Hippocampal formation (tissue), 2 donors: ENCODE results near the gene AMHR2.
A peak's percentile ranks its signal among the peaks of the same experiment; 100 is the strongest.
"Not testable (repeated sequence)": the region's sequence is repeated elsewhere in the genome, so short reads cannot be mapped to it uniquely, and the experiment has no call there.

ENCODE experiments used
- DNase-seq, 2 donors: peaks; one replicate each; lab custom pipeline; 2025; lab: John Stamatoyannopoulos, UW

Gene AMHR2

DNA sequence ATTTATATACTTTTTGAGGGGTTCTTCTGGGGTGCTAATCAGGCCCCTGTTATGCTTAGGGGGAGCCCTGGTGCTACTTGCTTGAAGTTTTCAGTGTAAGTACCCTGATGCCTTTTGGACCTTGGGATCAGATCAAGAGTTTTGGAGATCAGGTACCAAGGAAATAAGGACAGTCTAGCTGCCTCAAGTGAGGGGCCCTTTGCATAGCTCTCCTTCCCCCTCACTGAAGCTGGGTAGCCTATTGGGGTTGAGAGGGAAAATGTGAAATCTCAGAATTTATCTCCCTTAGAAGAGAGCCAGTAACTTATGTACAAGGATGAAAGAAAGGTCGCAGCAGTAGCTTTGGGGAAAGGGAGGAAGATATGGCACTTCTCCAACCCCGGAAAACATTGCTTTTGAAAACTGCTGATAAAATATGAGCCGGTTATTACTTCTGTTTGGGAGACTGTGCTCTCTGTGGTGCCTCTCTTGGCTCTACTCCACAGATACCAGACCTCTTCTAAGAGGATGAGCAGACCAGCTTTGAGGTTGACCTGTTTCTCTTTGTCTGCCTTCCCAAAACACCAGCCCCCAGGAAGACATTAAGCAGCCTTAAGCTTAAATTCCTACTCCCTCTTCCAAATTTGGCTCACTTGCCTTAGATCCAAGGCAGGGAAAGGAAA is 8.8 kb upstream of the AMHR2 start:
- DNase-seq = no peak

DNA sequence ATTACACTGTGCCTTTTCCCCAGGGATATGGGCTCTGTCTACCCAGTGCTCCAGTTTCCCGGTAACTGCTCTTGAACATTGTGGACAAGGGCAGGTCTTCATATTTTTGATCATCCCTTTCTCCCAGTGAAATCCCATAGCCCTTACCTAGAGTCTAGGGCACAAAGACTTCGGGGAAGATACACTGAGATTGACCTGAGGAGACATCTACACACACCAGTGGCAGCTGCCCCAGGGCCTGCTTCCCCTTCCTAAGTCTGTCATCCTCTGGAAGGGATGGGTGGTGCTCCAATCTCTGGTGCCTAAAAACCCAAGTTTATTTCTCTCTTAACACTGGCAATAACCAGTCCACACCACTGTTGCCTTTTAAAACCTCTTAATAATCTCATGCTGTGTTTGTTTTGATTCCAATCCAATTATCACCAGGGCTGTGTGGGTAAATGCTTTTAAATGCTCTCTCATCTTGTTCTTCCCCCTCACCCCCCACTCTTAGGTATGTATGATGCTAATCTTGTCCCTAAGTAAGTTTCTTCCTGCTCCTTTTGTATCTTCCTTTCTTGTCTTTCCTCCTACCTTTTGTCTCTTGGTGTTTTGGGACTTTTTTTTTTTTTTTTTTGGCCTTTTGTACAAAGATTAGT is 7.8 kb upstream of the AMHR2 start:
- not testable (repeated sequence) for DNase-seq

GRCh38 chr12:53417291-53417816 is 6.3 kb upstream of the AMHR2 start:
- DNase-seq = not testable (repeated sequence)

DNA sequence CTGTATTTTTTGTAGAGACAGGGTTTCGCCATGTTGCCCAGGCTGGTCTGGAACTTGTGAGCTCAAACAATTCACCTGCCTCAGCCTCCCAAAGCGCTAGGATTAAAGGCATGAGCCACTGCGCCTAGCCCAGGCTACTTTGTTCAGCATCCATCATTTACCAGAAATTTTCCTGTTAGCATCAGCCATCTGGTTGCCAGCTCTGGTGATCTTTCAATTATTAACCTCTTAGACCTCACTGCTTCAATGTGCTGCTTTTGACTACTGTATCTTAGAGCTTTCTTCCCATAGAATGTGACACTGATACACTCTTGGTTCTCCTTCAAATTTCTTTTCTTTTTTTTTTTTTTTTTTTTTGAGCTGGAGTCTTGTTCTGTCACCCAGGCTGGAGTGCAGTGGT is 5.4 kb upstream of the AMHR2 start:
- no peak for DNase-seq

DNA sequence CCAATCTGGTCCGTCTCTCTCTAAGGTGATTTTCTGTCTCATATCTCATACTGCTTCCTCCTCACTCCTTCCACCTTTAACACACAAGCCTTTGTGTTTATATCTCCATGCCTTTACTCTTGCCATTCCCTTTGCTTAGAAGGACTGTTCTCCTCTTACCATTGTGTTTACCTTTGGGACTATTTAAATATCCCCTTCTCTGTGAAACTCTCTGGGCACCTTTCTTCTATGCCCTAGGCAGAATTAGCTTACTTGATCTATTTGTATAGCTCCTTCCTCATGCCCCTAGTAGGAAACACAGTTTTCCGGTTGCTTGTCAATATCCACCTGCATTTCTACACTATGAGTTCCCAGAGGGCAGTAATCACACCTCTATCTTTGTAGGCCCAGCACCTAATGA is 3.9 kb upstream of the AMHR2 start:
- DNase-seq = no peak

DNA sequence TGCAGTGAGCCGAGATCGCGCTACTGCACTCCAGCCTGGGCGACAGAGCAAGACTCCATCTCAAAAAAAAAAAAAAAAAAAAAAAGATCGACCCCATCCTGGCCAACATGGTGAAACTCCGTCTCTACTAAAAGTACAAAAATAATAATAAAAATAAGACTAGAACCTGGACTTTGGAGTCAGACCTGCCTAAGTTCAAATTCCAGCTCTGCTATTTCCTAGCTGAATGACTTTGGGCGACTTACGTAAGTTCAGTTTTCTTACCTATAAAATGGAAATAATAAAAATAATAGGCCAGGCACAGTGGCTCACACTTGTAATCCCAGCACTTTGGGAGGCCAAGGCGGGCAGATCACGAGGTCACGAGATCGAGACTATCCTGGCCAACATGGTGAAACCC is 1.4 kb upstream of the AMHR2 start:
- not testable (repeated sequence) for DNase-seq

DNA sequence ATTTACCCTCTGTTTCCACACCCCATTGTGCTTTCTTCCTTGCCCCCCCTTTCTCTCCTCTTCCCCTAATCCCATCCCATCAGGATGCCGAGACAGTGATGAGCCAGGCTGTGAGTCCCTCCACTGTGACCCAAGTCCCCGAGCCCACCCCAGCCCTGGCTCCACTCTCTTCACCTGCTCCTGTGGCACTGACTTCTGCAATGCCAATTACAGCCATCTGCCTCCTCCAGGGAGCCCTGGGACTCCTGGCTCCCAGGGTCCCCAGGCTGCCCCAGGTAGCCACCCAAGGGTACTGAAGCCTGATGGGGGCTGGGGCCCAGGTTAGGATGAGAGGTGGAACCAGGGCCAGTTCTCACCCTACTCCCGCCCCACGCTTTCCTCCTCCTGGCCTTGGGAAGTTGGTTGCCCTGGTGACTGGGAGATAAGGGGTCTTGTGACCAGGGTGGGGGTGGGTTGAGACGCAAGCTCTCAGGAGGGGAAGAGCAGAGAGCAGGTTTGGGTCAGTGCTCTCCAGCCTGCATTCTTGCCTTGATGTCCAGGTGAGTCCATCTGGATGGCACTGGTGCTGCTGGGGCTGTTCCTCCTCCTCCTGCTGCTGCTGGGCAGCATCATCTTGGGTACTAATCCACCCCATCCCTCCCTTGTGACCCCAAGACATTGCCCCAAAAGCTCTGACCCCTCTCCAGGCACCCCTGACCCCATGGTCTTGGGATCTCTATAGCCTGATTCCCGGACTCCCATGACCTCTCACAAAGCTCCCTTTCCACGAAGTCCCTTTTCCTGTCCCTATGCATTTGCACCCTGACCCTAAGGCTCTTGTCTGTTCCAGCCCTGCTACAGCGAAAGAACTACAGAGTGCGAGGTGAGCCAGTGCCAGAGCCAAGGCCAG is 1.2 kb downstream of the AMHR2 start:
- DNase-seq = no peak

DNA sequence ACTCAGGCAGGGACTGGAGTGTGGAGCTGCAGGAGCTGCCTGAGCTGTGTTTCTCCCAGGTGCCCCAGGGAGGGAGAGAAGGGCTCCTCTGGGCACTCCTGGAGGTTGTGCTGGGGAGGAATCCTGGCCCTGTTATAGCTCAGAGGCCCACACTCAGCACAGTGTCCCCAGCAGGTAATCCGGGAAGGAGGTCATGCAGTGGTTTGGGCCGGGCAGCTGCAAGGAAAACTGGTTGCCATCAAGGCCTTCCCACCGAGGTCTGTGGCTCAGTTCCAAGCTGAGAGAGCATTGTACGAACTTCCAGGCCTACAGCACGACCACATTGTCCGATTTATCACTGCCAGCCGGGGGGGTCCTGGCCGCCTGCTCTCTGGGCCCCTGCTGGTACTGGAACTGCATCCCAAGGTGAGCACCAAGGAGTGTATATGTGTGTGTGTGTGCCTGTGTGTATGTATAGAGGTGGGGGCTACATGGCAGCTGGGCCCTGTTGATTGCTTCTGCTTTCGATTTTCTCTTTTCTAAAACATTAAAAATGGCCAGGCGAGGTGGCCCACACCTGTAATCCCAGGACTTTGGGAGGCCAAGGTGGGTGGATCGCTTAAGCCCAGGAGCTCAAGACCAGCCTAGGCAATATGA is 2.0 kb downstream of the AMHR2 start:
- DNase-seq = no peak

- DNase-seq = no peak
Observed at GRCh38 chr12:53427905-53428594, 4.4 kb downstream of the AMHR2 start.

GRCh38 chr12:53428741-53429140 is 5.1 kb downstream of the AMHR2 start:
- no peak for DNase-seq

DNA sequence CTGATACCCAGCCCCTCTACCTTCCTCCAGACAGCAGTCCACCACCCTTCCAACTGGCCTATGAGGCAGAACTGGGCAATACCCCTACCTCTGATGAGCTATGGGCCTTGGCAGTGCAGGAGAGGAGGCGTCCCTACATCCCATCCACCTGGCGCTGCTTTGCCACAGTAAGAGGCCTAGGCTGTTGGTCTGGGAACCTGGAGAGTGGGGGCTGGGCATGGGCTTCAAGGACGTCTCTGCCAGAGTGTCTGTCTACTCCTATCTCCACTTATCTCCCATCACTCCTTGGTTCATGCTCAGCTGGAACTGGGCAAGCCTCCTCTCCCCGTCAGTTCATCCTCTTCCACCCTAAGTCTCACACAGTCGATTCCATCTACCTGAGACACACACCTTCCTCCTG is 6.5 kb downstream of the AMHR2 start:
- no peak for DNase-seq

DNA sequence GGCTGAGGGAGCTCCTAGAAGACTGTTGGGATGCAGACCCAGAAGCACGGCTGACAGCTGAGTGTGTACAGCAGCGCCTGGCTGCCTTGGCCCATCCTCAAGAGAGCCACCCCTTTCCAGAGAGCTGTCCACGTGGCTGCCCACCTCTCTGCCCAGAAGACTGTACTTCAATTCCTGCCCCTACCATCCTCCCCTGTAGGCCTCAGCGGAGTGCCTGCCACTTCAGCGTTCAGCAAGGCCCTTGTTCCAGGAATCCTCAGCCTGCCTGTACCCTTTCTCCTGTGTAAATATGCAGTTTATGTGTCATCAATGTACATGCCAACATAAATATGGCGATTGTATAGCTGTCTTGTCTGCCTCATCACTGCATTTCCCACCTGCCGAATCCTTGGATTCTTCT is 7.5 kb downstream of the AMHR2 start:
- DNase-seq = no peak

GRCh38 chr12:53435326-53435725 is 11.7 kb downstream of the AMHR2 start:
- not testable (repeated sequence) for DNase-seq

DNA sequence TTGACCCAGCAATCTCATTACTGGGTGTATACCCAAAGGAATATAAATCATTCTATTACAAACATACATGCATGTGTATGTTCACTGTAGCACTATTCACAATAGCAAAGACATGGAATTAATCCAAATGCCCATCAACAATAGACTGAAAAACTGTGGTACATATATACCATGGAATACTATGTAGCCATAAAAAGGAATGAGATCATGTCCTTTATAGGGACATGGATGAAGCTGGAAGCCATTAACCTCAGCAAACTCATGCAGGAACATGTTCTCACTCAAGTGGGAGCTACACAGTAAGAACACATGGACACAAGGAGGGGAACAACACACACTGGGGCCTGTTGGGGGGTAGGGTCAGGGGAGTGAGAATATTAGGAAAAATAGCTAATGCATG is 15.9 kb downstream of the AMHR2 start:
- not testable (repeated sequence) for DNase-seq

DNA sequence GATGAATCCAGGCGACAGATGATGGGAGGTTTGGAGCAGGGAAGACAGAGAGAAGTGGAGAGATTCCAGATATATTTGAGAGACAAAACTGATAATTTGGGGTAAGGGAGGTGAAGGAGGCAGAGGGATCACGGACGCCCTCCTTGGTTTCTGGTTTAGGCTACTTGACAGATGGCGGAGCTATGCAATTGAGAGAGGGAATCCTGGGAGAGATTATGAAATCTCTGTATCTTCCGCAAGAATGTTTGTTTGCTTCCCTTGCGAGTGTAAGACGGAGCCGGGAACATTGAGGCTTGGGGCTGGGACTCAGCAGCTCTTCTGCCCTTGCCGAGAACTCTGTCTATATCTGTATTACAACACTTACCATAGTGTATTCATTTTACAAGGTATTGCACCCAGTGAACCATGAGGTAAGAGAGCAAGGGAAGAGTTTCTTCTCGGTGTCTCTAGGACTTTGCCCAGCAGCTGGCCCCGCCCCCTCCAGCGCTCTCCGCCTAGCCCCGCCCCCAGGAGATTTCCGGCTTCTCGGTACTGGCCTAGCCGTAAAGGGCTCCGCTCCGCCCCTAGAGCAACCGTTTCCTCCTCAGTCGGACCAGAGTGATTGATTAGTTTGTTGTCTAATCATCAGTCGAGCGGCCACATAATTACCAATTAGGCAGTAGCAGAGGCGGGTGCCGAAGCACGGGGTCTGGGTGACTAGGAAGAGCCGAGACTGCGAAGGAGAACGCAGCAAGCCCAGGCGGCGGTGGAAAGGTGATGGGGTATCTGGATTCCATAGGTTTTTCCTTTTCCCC is 17.6 kb downstream of the AMHR2 start, which contains the start of gene PRR13:
Gene PRR13, plus strand, starts transcription at position 695 of the 794 bp plus-strand sequence. CDS start 981 bp downstream, outside the sequence.
- DNase-seq = peak; percentile 98 to 100

DNA sequence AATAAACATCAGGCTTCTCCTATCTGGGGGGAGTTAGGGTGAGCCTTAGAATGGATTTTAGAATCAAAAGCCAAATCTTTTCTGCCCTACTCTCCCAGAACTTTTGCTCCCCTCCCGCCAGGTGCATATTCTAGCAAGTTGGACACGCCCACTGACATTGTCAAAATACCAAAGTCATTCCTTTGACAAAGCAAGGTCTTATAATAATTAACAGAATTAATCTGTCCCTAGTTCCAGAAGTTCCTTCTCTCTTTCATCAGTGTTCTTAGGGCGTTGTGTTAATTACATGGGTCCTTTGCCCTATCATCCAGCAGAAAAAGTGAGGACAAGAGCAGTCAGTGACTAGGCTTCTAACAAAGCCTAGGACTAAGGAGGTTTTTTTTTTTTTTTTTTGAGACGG is 20.3 kb downstream of the AMHR2 start:
- no peak for DNase-seq

DNA sequence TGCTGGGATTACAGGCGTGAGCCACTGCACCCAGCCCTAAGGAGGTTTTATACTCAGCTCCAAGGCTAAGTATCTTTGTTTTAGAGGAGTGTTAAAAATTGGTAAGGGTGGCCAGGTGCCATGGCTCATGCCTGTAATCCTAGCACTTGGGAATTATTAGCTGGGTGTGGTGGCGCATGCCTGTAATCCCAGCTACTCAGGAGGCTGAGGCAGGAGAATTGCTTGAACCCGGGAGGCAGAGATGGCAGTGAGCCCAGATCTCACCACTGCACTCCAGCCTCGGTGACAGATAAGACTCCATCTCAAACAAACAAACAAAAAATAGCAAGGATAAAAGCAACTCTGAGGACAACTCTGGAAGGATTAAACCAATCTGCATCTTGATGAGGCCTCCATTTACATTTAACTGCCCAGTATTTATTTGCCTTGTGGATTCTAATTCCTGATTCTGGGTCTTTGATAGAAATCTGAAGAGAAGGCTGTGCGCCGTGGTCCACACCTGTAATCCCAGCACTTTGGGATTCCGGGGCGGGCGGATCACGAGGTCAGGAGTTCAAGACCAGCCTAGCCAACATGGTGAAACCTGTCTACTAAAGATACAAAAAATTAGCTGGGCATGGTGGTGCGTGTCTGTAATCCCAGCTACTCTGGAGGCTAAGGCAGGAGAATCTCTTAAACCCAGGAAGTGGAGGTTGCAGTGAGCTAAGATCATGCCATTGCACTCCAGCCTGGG is 21.1 kb downstream of the AMHR2 start:
- DNase-seq = not testable (repeated sequence)

DNA sequence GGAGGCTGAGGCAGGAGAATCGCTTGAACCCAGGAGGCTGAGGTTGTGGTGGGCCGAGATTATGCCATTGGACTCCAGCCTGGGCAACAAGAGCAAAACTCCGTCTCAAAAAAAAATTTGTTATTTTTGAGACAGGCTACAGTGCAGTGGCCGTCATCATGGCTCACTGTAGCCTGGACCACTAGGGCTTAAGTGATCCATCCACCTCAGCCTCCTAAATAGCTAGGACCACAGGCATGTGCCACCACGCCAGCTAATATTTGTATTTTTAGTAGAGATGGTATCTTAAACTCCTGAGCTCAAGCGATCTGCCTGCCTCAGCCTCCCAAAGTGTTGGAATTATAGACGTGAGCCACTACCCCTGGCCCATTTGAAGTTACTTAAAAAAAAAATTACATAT is 27.3 kb downstream of the AMHR2 start:
- DNase-seq = no peak

DNA sequence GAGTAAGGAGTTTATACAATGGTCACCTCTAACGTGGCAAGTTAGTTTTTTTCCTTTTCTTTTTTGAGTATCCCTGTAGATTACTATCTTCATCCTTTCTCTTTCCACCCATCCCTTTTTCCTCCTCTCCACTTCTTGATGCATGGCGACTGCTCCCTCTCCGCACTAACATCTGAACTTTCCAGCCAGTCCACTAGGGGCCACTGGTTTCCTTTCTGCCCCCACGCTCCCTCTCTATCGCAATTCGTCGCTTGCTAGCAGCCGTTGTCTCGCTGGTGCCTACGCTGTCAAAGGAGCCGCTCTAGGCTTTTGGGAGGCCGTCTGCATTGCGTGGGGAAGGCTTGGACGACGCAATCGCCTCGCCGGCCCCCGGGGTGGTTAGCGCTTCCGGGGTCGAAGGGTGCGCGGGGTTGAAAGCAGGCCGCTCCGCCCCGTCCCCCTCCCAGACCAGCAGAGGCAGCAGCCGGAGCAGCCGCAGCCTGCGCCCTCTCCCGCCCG is 28.1 kb downstream of the AMHR2 start, which contains the start of gene PCBP2:
Gene PCBP2, plus strand, starts transcription at position 442 of the 498 bp plus-strand sequence. CDS start 2,699 bp downstream, outside the sequence.
- DNase-seq = peak; percentile 99 to 100
